ENCODE data around the gene IGSF10.

Gene IGSF10

DNA sequence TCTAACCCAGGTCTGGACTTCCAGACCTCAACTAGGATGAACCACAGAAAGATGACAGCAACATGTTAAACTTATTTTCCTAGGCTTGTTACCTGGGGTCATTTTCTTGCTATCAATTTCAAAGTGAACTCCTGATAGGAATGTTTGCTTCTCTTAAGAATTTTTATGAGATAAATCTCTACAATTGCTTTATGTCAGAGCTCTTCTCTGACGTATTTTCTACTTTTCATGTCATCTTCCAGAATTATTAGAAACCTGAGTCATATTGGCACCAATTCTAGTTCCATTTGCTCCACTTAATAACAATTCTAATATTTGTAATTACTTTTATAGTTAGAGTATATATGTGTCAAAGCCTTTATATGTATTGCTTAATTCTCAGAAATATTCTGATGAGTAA is 2.1 kb upstream of the IGSF10 start:
- no peak for DNase-seq

DNA sequence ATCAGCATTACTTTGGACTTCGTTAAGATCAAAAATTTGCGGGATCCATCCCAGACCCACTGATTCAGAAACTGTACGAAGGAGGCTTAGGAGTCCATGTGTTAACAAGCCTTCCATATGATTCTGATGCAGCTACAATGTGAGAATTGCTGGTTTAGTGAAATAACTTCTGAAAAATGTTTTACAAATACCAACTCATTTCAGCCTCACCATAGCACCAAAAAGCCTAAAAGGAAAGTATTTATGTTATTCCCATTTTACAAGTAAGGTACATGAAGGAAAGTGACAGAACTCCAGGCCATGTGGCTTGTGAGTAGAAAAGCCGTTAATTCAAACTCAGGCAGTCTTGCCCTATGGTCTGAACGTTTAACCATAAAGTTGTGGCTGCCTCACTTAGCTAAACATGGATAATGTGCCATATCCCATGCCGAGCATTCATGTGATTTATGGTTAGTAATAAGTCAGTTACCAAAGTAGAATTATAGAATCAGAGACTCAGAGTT is 1.5 kb upstream of the IGSF10 start:
- DNase-seq, result no peak

DNA sequence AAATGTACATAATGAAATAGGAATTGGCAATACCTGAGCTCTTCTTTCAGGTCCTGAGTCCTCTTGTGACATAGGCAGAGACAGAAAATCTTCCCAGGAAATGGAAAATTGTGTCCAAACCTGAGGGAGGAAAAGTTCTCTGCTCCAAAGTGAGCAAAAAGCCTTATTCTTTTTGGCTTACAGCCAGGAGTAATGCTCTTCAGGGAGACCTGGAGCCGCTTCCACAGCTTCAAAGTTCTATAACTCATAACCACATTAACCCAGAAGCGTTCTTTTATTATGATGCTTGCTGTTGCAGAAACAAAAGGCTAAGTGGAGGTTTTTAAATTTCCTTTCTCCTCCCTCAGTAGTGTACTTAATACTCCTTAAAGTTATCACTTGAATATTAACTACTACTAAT is 633 bp downstream of the IGSF10 start:
- DNase-seq, result no peak

DNA sequence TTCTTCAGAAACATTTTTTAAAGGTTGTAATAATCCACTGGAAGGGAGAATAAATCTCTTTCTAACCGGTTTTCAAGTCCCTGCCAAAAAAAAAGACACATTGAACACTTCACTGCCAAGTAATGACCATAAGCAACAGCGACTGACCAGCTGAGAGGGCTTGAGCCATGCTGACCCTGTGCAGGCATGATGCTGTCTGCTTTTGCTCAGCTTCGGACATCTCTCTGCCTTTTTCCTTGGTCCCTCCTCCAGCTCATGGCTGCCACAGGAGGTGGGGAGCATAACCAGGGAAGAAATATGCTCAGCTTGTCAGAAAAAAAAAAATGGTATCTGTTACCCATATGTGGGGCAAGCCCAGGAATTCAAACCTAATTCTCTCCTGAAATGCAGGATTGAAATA is 1.5 kb downstream of the IGSF10 start:
- no peak for DNase-seq

DNA sequence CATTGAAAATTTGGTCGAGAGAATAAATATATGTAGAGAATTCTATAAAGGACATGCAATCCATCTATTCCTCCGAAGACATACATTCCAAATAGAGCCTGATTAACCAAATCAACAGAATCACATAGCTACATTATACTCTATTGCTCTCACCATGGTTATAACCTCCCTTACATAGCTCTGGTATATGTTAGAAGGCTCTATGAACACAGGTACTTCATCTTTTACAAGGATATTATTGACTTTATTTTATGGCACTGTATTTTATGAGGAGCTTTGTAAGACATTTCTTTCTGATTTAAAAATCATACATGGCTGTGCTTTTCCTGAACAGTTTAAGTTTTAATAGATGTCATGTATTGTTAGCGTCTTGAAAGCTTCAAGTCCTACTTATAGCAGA is 4.8 kb downstream of the IGSF10 start:
- no peak for DNase-seq

DNA sequence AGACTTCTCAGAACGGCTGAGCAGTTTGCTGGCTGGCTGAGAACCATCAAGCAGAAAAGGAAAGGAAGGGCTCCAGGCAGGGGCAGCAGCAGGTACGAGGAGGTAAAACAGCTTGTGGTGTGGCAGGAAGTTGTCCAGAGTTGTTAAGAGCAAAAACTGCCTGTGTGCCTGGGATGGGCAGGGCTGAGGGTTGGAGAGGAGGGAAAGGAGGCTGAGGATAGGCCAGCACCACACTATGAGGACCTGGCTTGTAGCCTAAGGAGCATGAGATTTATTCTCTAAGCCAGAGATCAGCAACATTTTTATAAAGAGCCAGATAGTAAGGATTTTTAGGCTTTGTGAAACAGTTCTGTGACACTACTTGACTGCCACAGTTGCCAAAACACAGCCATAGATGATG is 8.0 kb downstream of the IGSF10 start:
- DNase-seq, result no peak

DNA sequence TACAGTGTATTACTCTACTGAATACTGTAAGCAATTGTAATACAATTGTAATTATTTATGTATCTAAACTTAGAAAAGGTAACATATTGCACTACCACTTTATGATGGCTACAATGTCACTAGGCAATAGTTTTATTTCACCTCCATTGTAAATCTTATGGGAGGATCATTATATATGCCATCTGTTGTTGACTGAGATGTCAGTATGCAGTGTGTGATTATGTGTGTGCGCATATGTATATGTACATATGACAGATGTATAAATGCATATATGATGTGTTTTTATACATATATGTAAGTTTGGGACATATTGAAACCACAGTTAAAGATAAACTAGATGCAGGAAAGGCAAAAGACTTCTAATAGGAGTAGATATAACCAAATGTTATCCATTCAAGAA is 8.5 kb downstream of the IGSF10 start:
- DNase-seq, result no peak

DNA sequence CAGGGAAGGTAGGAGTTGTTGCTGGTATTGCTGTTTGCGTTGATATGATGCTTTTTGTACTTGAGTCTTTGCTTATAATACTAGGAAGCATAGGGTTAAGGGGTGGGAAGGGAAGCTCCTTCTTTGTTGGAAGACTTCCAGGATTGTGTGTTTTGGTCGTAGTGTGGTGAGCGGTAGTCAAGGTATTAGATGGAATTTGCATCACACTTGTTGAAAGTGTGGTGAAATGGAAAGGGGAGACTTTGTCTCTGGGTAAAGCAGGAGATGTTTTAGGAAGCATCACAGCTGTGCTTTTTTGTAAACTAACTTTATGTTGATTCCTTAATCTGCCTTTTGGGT is 14.9 kb downstream of the IGSF10 start:
- DNase-seq, result no peak

DNA sequence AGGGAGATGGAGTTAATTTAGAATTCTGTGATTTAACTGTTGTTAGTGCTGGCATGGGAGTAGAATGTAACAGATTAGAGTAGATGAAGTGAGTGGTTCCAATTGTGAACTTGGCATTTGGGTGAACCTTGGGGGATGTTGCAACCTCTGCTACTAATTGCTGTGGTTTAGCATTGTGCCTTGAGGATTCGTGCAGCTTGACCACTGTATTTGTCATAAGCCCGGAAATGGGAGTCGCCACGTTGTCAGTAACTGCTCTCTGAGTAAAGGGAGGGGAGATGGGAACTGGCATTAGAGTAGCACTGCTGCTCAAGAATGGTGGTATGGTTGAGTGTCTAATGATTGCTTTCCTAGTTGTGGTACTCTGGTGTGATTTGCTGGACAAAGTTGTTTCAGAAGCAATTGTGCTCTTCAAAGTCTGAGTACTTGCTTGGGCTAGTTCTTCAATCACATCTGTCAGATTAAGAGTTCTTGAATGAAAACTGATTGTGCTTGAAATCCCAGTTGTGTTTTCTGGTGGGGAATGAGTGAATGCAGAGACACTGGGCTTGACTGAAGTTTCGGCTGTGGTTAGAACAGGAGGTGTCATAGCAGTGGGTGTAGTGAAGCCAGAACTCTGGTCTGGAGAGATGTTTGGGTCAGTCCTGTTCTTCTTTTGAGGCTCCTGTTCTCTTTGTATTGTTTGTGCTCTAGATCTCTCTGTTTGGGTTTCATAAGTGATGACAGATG is 15.4 kb downstream of the IGSF10 start:
- no peak for DNase-seq

DNA sequence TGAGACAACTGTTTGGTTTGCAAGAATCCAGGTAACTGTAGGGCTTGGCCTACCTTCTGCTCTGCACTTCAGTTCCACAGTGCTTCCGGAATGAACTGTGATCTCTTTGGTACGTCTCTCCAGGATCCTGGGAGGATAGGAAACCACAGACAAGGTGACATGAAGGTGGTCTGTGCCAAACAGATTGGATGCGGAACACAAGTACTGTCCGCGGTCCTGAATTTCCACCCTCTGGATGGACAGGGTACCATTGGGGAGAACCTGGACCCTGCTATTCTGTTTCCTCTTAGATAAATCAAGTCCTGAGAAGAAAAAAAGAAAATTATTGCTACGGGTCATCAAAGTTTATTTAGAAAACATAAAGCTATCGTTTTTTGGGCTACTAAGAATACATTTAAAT is 17.3 kb downstream of the IGSF10 start:
- peak; percentile 32 for DNase-seq

DNA sequence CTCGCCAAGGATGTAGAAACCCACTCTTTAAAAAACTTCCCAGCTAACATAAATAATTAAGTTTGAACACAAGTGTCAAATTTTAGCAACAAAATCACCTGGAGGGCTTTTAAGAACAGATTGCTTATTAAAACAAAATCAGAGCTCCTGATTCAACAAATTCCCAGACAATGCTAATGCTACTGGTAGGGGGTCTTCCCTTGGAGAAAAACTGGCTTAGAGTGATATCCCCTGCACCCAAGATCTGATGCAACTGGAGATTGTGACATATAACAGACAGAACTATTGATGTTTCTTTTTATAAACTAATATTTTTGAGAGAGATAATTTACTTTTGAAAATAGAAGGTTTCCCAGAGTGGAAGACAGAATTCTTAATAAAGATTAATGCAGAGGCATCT is 19.9 kb downstream of the IGSF10 start:
- no peak for DNase-seq

DNA sequence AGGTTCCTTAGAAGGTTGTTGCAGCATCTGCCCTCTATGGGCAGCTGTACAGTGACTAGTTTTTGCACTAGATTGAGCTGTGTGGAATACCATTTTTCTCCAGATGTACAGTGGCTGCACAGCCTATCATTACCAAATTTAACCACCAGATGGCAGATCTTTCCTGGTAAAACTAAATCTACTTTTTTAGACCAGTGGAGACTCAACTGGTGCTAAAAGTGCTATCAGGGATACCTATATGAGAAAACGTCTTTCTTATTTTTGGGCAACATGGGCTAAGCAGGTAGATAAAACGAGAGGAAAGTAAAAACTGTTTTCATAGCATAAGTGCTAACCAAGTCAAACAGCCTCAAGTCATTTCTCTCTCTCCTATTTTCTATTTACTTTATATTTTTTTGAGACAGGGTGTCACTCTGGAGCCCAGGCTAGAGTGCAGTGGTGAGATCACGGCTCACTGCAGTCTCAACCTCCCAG is 21.2 kb downstream of the IGSF10 start:
- peak; percentile 90 for DNase-seq

DNA sequence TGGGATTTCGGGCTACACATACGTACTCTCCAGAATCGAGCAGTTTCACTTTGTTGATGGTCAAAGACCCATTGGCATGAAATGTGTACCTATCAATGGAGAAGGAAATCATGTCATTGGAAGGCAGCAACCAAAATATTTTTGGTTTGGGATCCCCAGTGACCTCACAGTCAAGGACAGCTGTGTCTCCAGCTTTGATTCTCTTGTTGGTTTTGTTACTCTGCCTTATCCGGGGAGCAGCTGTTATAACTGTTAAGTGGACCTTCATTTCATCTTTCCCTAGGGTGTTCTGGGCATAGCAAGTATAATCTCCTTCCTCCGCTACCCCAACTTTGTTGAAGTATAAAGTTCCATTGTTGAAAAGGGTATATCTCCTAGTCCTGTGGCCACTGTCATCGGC is 23.0 kb downstream of the IGSF10 start:
- no peak for DNase-seq

DNA sequence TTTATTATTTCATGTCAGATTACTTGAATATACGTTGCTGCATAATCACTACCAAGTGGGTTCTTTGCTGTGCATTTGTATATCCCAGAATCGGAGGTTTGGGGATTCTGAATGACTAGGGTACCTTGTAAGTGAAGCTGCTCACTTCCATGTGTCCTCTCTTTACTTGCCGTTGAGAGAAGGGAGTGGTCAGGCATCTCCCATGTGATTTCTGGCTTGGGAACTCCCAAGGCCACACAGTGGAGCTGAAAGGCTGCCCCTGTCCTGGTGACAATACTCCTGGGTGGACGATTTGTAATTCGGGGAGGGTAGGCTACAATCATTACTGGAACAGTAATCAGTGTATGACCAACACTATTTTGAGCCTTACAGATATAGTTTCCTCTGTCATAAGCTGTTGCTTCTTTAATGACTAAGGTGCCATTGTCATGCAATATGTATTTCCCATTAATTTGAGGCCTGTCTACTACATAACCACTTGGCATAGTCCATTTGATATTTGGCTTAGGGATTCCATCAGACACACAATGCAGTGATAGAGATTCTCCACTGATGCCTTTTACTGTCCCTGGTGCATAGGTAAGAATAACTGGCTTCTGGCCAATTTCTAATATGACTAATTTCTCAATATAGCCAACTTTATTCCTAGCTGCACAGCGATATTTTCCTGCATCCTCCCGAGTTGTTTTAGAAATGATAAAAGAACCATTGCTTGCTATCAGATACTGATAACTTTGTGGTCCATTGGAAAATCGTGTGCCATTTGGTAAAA is 24.0 kb downstream of the IGSF10 start:
- peak; percentile 29 for DNase-seq

DNA sequence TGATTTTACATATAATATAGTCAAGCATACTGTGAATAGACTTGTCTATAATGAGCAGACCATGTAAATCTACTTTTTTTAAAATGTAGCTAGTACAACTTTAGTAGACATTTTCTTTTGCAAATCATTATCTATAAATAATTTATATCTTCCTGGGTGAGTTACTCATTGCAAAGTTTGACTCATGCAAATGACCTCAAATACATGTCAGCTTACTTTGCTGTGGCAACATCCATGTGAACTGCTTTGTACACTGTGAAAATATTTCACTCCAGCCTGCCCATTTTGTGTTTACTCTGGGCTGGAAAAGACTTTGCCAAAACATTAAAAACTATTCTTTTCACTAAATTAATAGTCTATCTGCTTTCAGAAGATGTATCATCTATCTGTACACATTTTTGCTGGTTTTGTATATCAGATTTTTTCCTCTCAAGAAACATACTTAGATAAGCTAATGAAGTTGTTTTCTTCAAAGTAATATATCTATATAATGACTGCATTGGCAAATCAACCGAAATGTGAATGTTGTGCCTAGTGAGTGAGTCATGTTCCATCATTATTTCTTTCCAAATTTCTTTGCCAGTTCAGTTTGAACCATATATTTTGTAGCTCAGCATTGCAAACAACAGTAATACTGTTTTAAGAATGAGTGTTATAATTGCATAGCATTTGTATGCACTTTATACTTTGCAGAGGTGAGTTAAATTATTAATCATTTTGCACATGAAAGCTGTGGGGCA is 26.5 kb downstream of the IGSF10 start:
- no peak for DNase-seq

DNA sequence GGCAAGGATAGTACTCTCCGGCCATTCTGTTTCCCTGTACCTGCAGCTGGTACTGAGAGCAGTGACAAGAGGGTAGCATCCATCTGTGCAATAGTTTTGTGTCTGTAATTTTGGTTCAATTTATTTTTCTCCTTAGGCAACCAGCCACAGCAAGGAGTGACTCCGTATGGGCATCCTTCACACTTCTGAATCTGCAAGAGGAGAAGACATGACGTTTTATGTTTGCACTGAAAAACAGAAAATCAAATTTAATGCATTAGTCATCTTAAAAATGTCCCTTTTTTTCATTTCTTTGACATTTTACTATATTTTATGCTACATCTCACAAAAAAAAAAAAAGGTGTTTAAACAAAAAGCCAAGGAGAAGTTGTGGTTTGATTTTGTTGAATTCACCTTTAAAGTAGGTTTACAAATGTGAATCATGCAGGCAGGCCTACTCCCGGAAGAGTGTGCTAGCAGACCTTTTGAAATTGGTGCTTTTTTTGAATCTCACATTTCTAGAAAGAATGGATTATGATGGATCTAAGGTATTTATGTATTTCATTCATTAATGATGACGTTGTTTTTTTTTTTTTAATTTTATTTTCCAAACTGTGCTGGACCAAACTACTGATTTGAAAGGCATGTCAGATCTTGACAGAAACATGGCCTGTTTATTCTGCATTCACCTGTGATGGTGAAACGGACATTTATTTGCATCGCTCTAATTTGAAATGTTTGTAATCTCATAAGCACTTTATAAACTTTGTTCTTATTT is 28.1 kb downstream of the IGSF10 start:
- no peak for DNase-seq

DNA sequence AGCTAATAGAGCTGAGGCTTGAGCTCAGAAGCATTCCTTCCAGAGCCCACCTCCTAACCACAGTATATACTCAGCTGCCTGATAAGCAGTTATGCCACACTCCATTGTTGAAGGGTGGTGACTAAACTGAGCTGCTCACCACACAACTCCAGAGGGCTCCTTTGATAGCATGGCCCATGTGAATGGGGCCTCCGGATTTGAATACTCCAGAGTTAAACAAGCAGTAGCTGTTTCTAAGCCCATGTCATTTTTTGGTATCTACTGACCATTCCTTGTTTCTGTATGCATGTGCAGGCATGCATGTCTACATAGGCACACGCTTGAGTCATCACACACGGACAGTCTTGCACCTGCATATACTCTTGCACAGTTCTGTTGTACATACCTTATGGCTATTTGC is 28.9 kb downstream of the IGSF10 start:
- no peak for DNase-seq

DNA sequence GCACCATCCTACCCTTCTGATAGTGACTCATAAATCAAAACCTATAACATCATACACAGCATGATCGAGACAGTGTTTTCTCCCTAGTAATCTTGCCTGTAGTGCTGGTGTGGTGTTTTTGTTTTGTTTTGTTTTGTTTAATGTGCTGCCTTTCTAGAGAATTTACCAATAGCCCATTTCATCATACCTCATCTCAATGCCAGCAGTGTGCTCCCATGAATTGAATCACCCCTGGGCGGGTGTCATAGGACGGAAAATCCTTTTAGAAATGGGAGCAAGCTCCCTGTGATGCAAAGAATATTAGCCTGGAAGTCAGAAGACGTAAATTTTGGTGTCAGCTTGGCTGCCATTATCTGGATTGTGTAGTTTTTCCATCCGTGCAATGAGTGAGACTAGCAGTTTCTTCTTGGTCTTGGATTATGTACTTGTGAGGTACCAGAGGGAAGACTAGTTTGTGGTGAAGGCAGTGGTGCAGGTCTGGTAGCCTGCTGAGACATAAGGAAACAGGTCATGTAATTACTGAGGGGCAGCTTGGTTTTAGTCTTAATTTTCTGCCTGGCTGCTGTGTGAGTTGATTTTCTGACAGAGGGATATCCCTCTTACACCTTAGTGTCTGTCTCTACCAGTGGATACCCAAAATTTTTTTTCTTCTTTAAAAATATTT is 29.9 kb downstream of the IGSF10 start:
- DNase-seq, result no peak

DNA sequence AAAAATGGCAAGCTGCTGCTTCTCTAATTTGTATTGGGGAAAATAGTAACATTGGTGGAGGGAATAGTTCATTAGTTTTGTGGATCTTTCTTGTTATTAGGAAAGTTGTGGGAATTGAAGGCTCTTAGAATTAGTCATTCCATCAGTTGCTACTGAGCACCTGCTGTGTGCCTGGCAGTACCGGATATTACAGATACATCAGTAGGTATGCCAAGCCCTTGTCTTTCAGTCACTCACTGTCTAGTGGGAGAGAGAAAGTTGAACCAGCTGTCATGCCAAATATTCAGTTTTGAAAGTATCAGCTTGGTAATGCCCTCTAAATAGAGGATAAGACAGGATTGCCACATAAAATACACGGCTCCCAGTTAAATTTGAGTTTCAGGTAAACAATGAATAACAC is 32.5 kb downstream of the IGSF10 start:
- DNase-seq, result no peak

DNA sequence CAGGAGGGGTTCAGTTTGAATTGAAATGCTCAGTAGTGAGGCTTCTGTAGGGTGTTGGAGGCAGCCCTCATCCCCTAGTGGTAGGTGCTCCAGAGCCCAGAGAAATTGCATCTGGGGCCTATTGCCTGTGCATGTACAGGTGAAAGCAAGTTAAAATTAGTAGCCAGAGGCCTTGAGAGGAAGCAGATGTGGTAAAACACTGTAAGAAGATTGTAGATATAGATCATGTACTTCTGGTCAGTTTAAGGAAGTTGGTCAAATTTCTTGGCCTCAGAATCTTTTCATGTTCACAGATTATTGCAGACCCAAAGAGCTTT is 34.6 kb downstream of the IGSF10 start:
- no peak for DNase-seq

DNA sequence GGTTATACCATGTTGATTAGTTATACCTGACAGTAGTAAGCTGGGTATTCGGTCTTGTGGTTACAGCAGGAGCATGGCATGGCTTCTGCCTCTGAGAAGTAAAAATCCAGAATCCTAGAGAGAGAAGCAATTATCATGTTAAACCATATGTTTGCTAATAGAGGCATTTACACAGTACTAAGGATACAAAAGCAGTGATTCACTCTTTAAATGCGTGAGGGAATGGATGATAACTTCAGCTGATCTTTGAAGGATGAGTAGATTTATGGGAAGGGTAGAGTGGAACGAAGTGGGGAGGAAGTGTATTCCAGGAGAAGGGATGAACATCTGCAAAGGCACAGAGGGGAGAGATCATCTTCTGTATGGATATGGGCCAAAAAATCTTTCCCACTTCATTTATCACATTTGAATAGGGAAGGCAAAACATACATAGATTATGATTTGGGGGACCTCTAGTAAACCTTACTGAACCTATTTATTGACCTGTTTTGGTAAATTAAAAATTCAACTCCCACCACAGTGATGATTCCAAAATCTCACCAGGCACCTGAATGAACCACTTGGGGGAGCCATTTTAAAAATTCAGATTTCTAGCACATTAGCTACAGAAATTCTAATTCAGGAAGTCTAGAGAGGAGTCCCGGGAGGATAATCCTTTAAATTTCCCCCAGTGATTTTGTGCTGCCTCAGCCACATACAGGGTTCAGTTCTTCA is 35.1 kb downstream of the IGSF10 start:
- no peak for DNase-seq

DNA sequence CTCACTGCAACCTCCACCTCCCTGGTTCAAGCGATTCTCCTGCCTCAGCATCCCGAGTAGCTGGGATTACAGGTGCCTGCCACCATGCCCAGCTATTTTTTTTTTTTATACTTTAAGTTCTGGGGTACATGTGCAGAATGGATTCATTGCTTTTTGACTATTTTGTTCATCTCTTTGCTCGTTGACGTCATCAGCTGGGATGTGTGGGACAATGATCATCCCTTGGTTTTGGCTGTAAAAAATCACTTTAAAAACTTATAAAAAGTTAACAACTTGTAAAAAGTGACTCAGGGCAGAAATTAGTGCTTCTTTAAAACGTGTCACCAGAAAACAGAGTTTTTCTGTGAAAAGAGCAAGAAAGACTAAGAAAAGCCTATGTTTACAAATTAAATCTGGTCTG is 37.8 kb downstream of the IGSF10 start:
- no peak for DNase-seq

All from eye (tissue), 1 donor.